IMR-90 (cell line): ENCODE data around the gene WNT3.

Experiments used
- CEBPB ChIP-seq: IDR thresholded peaks from 2 replicates; pipeline ENCODE4 v1.6.1; 2012; ENCODE audit warnings: low read depth, low read length, improper control_type of control experiment
- RAD21 ChIP-seq: IDR thresholded peaks from 2 replicates; pipeline ENCODE4 v1.6.1; 2012; ENCODE audit warnings: low read length, improper control_type of control experiment
- TF ChIP-seq, protein P1 (sequence below): conservative IDR thresholded peaks from 2 replicates; pipeline ENCODE4 v1.5.1; 2012; ENCODE audit warnings: mild to moderate bottlenecking, low read depth, low read length, improper control_type of control experiment
- TF ChIP-seq, protein P2 (sequence below): fragments of 150-350 bp; IDR thresholded peaks from 2 replicates; pipeline ENCODE4 v1.6.1; 2017; ENCODE audit warnings: mild to moderate bottlenecking, antibody characterized with exemption, low read length, low read depth

DNA sequence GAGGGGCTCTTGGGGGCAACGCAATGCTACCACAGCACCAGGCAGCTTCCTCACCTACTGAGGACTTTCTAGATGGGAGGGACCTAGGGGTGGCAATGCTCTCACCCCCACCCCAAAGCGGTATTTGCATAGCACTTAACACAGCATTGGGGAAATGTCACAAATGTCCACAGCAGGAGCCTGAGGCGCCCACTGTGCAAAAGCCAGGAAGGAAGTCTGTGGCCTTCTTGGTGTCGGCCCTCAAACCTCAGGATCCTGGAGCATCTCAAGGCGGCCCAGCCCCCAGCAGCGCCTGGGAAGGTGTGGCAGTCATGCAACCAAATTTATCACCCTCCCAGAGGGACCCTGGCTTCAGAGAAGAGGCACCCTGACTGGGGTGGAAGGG, 45.3 kb downstream of the WNT3 start:
- TF ChIP-seq, protein P1, sequence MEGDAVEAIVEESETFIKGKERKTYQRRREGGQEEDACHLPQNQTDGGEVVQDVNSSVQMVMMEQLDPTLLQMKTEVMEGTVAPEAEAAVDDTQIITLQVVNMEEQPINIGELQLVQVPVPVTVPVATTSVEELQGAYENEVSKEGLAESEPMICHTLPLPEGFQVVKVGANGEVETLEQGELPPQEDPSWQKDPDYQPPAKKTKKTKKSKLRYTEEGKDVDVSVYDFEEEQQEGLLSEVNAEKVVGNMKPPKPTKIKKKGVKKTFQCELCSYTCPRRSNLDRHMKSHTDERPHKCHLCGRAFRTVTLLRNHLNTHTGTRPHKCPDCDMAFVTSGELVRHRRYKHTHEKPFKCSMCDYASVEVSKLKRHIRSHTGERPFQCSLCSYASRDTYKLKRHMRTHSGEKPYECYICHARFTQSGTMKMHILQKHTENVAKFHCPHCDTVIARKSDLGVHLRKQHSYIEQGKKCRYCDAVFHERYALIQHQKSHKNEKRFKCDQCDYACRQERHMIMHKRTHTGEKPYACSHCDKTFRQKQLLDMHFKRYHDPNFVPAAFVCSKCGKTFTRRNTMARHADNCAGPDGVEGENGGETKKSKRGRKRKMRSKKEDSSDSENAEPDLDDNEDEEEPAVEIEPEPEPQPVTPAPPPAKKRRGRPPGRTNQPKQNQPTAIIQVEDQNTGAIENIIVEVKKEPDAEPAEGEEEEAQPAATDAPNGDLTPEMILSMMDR: no peak
- TF ChIP-seq, protein P2, sequence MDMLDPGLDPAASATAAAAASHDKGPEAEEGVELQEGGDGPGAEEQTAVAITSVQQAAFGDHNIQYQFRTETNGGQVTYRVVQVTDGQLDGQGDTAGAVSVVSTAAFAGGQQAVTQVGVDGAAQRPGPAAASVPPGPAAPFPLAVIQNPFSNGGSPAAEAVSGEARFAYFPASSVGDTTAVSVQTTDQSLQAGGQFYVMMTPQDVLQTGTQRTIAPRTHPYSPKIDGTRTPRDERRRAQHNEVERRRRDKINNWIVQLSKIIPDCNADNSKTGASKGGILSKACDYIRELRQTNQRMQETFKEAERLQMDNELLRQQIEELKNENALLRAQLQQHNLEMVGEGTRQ: no peak
- no peak for TF ChIP-seq CEBPB
- no peak for TF ChIP-seq RAD21
